ENCODE data around the gene PDE11A. TPM values are rescaled to one million over a fixed set of nuclear protein-coding genes. Genes with fewer than 3 reads are reported as not detected.

Gene PDE11A
- total RNA-seq, 3 donors from 2014 or later = 0.96 to 2.3 (median 2.2) TPM

- TF ChIP-seq CTCF (IDR thresholded peaks at IDR 0.05) = no peak
- no peak for TF ChIP-seq POLR2A (IDR thresholded peaks at IDR 0.05)
- no peak for TF ChIP-seq POLR2AphosphoS5 (IDR thresholded peaks at IDR 0.05)
- no peaks in the 10 kb centered on the region for H3K9me3 ChIP-seq
- H3K4me3 ChIP-seq = no peak overlapping the region
- DNase-seq (ENCODE audit: low spot score in 2 of 2) = no peak
- intact Hi-C loops (cut with DNase I; ENCODE audit: low total_unique reads) = no loop called here
- H3K27me3 ChIP-seq = no peaks in the 10 kb centered on the region
- no peak overlapping the region for H3K27ac ChIP-seq
- H3K4me1 ChIP-seq = no peaks in the 10 kb centered on the region
- H3K36me3 ChIP-seq = no peaks in the 10 kb centered on the region
Observed at GRCh38 chr2:177909962-177910361, 162.6 kb downstream of the PDE11A start.

- Histone ChIP-seq H3K27ac (no peak overlapping the region), H3K36me3 (no peaks in the 10 kb centered on the region), H3K27me3 (no peaks in the 10 kb centered on the region), H3K4me1 (no peaks in the 10 kb centered on the region), H3K9me3 (no peaks in the 10 kb centered on the region), H3K4me3 (no peak overlapping the region)
- no peak for DNase-seq (ENCODE audit: low spot score in 2 of 2)
- intact Hi-C loops (cut with DNase I; ENCODE audit: low total_unique reads) = no loop called here
- no peak for TF ChIP-seq POLR2A (IDR thresholded peaks at IDR 0.05)
- no peak for TF ChIP-seq CTCF (IDR thresholded peaks at IDR 0.05)
- no peak for TF ChIP-seq POLR2AphosphoS5 (IDR thresholded peaks at IDR 0.05)
Observed at GRCh38 chr2:177908824-177909223, 163.8 kb downstream of the PDE11A start.

- no peak for TF ChIP-seq CTCF (IDR thresholded peaks at IDR 0.05)
- TF ChIP-seq POLR2A (IDR thresholded peaks at IDR 0.05) = no peak
- no peak for TF ChIP-seq POLR2AphosphoS5 (IDR thresholded peaks at IDR 0.05)
- Histone ChIP-seq H3K27ac (no peak overlapping the region), H3K9me3 (no peaks in the 10 kb centered on the region), H3K27me3 (no peaks in the 10 kb centered on the region), H3K4me3 (no peak overlapping the region), H3K4me1 (no peaks in the 10 kb centered on the region), H3K36me3 (no peaks in the 10 kb centered on the region)
- intact Hi-C loops (cut with DNase I; ENCODE audit: low total_unique reads) = no loop called here
- DNase-seq (ENCODE audit: low spot score in 2 of 2) = no peak
Observed at GRCh38 chr2:177908182-177908581, 164.4 kb downstream of the PDE11A start.

DNA sequence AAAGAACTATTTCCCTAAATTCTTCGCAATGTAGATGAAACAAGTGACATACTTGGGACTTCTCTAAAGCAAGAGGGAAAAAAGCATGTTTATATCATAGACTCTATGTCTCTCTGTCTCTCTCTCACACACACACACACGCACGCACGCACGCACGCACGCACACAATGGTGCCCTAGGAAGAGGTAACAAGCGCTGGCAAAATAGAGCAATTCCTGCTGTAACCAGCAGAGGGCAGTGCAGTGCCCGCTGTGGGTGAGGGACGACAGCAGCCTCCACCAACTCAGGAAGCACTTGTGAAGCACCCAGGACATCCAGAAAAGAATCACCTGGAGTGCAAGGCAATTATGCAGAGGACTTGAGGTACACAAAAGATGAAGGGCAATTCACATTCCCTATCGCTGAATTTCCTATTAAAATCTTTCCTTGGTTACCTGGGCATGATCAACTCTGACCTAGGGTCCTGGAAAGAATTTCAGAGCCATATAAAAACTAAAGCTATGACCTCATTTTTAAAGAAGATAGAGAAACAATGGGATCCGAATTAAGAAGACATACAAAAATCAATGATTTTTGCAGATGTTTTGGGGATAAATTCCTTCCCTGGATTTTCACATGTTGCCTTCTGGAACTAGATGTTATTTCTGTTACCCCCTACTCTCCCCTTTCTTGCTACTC, 166.4 kb downstream of the PDE11A start:
- Histone ChIP-seq H3K4me1 (no peaks in the 10 kb centered on the region), H3K36me3 (no peaks in the 10 kb centered on the region), H3K9me3 (no peaks in the 10 kb centered on the region), H3K27me3 (no peaks in the 10 kb centered on the region), H3K27ac (no peak overlapping the region), H3K4me3 (no peak overlapping the region)
- TF ChIP-seq POLR2AphosphoS5 (IDR thresholded peaks at IDR 0.05) (no peak), POLR2A (IDR thresholded peaks at IDR 0.05) (no peak), CTCF (IDR thresholded peaks at IDR 0.05) (peak; percentile 29 to 57 (median 33))
- intact Hi-C loops (cut with DNase I; ENCODE audit: low total_unique reads) = no loop called here
- DNase-seq (ENCODE audit: low spot score in 2 of 2) = no peak

GRCh38 chr2:177905640-177906039, 166.9 kb downstream of the PDE11A start:
- no peak for TF ChIP-seq CTCF (IDR thresholded peaks at IDR 0.05)
- no peak for TF ChIP-seq POLR2A (IDR thresholded peaks at IDR 0.05)
- no peak for TF ChIP-seq POLR2AphosphoS5 (IDR thresholded peaks at IDR 0.05)
- intact Hi-C loops (cut with DNase I; ENCODE audit: low total_unique reads) = no loop called here
- Histone ChIP-seq H3K36me3 (no peaks in the 10 kb centered on the region), H3K4me1 (no peaks in the 10 kb centered on the region), H3K27me3 (no peaks in the 10 kb centered on the region), H3K9me3 (no peaks in the 10 kb centered on the region), H3K27ac (no peak overlapping the region), H3K4me3 (no peak overlapping the region)
- no peak for DNase-seq (ENCODE audit: low spot score in 2 of 2)
